ENCODE results near the gene ZSCAN4.

GRCh38 chr19:57668635-57669034 lies at the start of gene ZSCAN4:
- TF ChIP-seq MAX (IDR thresholded peaks at IDR 0.05) (no peak), TCF12 (IDR thresholded peaks at IDR 0.05; ENCODE audit: low read depth) (no peak), FOXM1 (IDR thresholded peaks at IDR 0.05; ENCODE audit: borderline replicate concordance, low read depth) (no peak)

All from Ishikawa (cell line).